Endothelial cell of hepatic sinusoid (primary cell): ENCODE results near the gene PPP1CA.

Experiments used
- in situ Hi-C: cut with HindIII; loops from 2 replicates; pipeline ENCODE4 v1.10.0; 2017; ENCODE audit warnings: low sequenced_read_pairs

Gene PPP1CA

DNA sequence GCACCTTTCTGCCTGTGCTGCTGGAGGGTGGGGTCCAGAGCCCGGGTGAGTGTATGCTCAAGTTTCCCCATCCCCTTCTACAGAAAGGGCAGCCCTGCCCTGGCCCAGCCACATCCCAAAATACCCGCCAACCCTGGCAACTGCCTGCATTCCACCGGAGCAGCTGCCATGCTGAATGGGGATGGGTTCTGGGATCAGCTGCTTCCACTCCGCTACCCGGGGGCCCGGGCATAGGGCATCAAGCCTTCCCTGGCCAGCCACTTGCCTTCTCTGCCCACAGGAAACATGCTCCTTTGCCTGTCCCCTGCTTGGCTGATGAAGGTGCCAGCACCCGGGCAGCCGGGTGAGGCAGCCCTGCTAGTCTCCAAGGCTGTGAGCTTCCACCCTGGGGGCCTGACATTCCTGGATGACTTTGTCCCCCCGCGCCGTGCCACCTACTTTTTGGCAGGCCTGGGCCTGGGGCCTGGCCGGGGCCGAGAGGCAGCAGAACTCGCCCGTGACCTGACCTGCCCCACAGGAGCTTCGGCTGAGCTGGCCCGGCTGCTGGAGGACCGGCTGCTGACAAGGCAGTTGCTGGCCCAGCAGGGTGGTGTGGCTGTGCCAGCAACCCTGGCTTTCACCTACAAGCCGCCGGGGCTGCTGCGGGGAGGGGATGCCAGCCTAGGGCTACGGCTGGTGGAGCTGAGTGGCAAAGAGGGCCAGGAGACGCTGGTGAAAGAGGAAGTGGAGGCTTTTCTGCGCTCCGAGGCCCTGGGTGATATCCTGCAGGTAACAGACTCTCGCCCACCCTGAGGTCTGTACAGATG is 17.0 kb upstream of the PPP1CA start:
- in situ Hi-C loops = no loop called here

- in situ Hi-C loops = no loop called here
Measured at GRCh38 chr11:67417425-67417824, 15.8 kb upstream of the PPP1CA start.

DNA sequence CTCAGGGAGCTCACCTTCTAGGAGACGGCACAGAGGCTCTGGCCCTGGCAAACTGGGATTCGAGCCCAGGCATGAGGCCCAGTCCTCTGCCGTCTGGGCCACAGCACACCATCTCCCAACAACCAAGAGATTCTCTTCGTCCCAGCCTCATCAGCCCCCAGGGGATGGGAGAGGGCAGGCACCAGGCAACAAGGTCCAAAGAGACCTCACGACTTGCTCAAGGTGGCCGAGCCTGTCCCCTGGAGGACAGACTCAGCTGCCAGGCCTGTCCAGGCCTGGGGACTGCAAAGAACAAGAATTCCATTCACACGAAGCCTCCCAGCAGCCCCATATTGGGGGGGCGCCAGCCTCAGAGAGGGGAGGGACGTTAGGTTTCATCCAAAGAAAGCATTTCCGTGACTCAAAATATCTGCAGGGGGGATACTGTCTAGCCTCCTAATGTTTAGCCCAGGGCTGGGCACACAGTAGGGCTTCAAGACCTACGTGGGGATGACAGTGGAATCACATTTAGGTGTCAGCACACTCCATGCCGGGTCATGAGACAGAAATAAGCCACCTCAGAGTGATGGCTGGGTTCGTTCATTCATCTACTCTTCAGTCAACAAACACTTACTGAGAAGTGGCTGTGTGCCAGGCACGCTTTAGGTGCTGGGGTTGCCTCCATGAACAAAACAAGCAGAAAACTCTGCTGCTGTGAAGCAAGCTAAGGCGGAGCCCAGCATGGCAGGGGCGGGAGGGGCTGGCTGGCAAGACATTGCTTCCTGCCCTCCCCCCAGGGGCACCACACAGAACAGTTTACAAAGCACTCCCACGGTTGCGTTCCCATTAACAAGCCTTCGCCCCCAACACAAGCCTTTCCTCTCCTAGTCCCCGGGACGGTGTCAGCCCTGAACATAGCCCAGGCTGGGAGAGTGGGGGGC is 15.0 kb upstream of the PPP1CA start:
- in situ Hi-C loops = no loop called here

GRCh38 chr11:67415501-67416304 is 14.0 kb upstream of the PPP1CA start, which contains the start of gene CARNS1:
CARNS1 (plus strand) TSS chr11:67415678; CDS start chr11:67416200, 522 bp downstream.
- in situ Hi-C loops = no loop called here

GRCh38 chr11:67413266-67413849 is 11.7 kb upstream of the PPP1CA start:
- in situ Hi-C loops = no loop called here

GRCh38 chr11:67412495-67413179 is 11.0 kb upstream of the PPP1CA start:
- in situ Hi-C loops = no loop called here

DNA sequence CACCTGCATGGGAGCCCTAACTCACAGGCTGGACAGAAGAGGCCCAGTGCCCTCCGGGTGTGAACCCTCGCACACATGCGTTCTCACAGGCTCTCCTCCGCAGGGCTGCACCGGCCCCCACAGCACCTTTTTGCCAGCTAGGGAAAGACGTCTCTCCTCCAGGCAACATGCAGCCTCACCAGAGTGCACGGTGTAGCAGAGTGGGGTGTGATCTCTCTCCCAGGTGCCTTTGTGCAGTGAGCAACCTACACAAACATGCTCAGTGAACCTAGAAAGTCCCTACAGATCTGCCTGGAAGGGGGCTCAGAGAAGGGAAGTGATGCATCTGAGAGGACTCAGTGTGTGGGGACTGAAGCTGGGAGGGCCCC is 10.1 kb upstream of the PPP1CA start:
- in situ Hi-C loops = no loop called here

DNA sequence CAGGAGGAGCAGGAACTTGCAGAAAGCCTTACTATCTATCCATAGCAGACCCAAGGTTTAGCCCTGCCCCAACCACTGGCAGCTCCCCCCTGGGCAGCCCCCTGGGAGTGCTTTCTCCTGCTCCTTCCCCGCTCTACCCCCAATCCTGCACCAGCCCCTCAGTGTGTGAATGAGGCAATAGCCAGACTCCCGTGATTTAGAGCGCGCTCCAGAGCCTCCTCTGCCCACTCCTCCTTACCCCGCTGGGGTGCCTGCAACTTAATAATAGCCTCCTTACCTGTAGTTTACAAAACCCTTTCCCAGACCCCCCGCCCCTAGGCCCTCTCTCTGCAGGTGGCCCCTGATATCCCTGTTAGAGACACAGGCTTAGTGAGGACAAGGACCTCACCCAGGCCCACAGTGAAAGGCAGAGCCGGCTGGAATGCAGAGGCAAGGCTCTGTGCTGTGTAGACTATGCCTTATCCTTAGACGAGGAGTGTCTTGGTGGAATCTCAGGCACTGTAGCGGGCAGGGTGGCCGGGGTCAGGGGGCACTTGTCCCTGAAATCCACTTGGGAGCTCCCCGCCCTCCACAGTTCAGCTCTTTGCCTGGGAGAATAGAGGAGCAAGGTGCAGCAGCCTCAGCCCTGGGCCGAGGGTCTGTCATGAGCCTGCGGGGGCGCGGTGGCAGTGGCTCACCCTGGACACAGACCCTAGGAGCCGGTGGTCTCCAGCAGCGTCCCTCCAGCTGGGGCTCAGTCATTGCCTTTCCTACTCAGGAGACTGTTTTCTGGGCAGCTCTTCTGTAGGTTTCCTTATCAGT is 9.5 kb upstream of the PPP1CA start:
- in situ Hi-C loops = no loop called here

- in situ Hi-C loops = no loop called here
Measured at GRCh38 chr11:67410369-67410831, 8.7 kb upstream of the PPP1CA start.

DNA sequence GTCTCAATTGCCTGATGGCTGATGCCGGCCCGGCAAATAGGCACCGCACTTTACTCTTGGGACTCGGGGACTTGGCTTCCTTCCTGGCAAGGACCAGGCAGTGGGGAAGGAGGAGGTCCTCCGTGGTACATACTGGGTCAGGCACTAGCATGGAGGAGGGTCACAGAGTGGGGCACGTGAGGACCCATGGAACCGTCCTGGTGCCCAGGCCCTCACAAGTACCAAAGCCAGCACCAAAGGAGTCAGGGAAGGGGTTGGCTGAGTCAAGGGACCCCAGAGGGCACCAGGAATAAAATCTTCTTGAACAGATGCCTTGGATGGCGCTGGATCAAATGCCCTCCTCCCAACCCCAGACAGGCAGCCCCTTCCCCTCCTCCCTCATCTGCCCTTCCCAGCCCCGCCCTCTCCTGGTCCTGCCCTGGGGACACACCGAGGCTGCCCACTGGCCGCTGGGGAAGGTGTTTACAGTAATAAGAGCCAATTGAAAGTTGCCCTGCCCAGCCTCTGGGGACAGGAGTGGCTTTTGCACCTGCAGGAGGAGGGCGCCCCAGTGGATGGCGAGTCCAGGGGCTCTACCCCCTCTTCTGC is 8.2 kb upstream of the PPP1CA start:
- in situ Hi-C loops = no loop called here

- in situ Hi-C loops = no loop called here
Measured at GRCh38 chr11:67409261-67409666, 7.6 kb upstream of the PPP1CA start.

- in situ Hi-C loops = no loop called here
Measured at GRCh38 chr11:67408437-67409200, 7.0 kb upstream of the PPP1CA start.

GRCh38 chr11:67407688-67408163 is 6.1 kb upstream of the PPP1CA start:
- in situ Hi-C loops = no loop called here

DNA sequence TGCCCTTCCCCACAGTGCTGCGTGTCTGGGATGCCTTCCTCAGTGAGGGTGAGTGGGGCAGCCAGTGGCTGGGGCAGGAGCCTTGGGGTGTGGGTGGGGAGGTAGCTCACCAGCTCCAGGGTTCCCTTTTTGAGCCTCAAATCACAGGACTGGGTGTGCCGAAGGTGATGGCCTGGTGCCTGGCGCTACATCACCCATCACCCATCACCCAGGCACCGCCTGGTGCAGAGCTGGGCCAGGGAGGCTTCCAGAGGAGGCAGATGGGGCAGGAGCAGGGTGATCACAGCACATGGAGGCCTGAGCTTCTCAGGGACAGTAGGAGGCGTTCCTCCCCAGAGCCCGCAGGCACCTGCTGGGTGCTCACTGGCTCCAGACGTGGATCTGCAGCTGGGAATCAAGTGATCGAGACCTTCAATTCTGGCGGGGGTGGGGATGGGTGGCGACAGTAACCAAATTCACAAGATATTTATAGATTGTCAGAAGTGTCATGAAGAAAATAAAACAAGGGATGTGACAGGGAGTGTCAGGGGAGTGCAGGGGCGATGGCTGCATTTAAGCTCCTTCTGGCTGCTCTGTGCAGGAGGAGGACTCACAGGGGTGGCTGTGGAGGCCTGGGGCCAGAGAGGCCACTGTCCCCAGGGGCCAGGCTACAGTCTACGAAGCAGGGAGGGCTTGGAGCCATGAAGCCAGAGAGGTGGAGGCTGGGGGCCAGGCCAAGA is 5.5 kb upstream of the PPP1CA start:
- in situ Hi-C loops = no loop called here

- in situ Hi-C loops = no loop called here
Measured at GRCh38 chr11:67406420-67406968, 4.8 kb upstream of the PPP1CA start.

- in situ Hi-C loops = no loop called here
Measured at GRCh38 chr11:67405688-67406339, 4.2 kb upstream of the PPP1CA start.

GRCh38 chr11:67405196-67405567 is 3.5 kb upstream of the PPP1CA start:
- in situ Hi-C loops = no loop called here
